Measurements from ENCODE around the gene CEP41. TPM values are rescaled to one million over a fixed set of nuclear protein-coding genes. Genes with fewer than 3 reads are reported as not detected.

Gene CEP41
- total RNA-seq, 4 donors from 2014 or later, result 1.9 to 6.8 (median 3.2) TPM

GRCh38 chr7:130433301-130433700 is 7.5 kb downstream of the CEP41 start:
- Histone ChIP-seq H3K27me3 (no peaks in the 10 kb centered on the region), H3K27ac (peak overlapping the region in 1 of 4 donors; percentile 38), H3K9me3 (no peaks in the 10 kb centered on the region), H3K4me1 (peaks cover 0 to 34% (median 2%) of the 10 kb centered on the region in 3 donors), H3K4me3 (no peak overlapping the region), H3K36me3 (no peaks in the 10 kb centered on the region)
- no peak for TF ChIP-seq CTCF (IDR thresholded peaks at IDR 0.05)
- TF ChIP-seq POLR2A (IDR thresholded peaks at IDR 0.05), result no peak
- DNase-seq, result no peak
- intact Hi-C loops (cut with DNase I), result no loop called here
- WGBS, 2 donors, result 100% methylated on average over 1 of the region's 1 CpG

DNA sequence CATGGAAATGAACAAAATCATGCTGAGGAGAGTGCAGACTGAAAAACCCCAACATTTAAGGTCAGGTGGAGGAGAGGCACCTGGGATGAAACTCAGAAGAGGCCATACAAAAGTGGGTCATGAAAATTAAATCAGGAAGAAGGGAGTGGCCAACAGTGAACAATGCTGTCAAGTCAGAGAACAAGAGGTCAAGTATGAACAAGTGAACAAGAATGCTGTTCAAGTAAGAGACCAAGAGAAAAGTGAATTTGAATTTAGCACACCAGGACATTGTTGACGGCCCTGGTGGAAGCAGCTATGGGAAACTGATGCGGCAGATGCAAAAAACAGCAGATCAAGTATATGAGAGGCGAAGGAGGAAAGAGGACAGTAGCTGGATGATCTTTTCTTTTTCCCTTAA is 7.9 kb downstream of the CEP41 start:
- Histone ChIP-seq H3K27me3 (no peaks in the 10 kb centered on the region), H3K27ac (peak overlapping the region in 1 of 4 donors; percentile 38)
- 72 to 75% methylated on average over 3 of the region's 3 CpGs for WGBS, 2 donors

DNA sequence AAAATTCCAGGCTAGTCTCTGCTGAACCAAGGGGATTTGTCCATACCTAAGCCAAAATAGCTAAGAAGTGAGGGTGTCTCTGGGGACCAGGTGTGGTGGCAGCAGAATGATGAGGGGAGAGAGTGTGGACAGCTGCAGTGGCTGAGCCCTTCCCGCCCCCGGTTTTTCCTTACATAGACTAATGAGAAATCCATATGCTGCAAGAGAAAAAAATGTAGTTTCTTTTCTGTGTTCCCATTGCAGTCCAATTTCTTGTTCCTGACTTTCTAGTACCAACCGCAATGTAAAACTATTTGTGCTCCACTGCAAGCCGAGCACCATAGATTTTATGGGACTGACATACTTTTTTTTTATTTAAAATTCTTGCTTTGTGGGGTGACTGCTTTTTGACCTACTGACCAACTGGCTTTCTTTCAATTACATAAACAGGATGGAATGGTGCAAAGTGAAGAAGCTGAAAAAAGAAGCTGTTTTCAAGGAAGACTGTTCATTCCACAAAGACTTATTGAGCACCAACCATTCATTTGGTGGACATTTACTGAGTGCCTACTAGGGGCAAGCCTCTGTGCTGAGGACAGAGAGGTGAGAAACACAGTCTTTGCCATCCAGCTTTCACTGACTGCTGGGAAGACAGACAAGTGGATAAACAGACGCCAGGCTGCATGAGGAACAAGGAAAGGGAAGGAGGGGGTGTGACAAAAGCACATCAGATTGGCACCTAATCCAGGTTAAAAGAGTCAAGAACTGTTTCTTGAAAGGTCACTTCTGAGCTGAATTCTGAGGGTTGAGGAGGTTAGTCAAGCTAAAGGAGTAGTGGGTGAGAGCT is 9.8 kb downstream of the CEP41 start:
- no peak for DNase-seq
- Histone ChIP-seq H3K27me3 (no peaks in the 10 kb centered on the region), H3K4me1 (peaks cover 0 to 34% (median 2%) of the 10 kb centered on the region in 3 donors), H3K27ac (peak overlapping the region in 1 of 4 donors; percentile 12), H3K9me3 (no peaks in the 10 kb centered on the region), H3K4me3 (no peak overlapping the region), H3K36me3 (no peaks in the 10 kb centered on the region)
- intact Hi-C loops (cut with DNase I), result no loop called here
- WGBS, 2 donors, result 36 to 62% methylated on average over 5 of the region's 5 CpGs
- no peak for TF ChIP-seq CTCF (IDR thresholded peaks at IDR 0.05)
- no peak for TF ChIP-seq POLR2A (IDR thresholded peaks at IDR 0.05)

More for the DNA sequence above, 7.9 kb downstream of the CEP41 start:
- Histone ChIP-seq H3K9me3 (no peaks in the 10 kb centered on the region), H3K4me1 (peaks cover 0 to 34% (median 2%) of the 10 kb centered on the region in 3 donors), H3K4me3 (no peak overlapping the region), H3K36me3 (no peaks in the 10 kb centered on the region)
- TF ChIP-seq POLR2A (IDR thresholded peaks at IDR 0.05), result no peak
- TF ChIP-seq CTCF (IDR thresholded peaks at IDR 0.05), result no peak
- intact Hi-C loops (cut with DNase I), result no loop called here
- no peak for DNase-seq

DNA sequence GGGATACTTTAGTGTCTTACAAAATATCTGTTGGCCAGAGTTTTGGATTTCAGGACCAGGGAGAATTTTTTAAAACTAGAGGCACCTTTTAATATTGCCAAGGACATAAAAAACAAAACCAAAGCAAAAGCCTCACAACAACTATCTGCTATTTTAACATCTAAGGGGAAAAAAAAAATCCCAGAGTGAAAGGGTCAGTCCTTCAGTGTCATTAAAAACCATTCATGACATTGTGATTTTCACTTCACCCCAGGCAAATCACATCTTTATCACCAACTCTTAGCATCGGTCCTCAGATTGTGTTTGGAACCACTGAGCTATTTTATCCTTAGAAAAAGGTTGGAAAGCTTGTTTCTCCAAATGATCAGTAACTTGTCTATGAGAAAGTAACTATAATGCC is 10.7 kb downstream of the CEP41 start:
- H3K4me3 ChIP-seq, result no peak overlapping the region
- intact Hi-C loops (cut with DNase I), result no loop called here
- TF ChIP-seq CTCF (IDR thresholded peaks at IDR 0.05), result no peak
- no peak for TF ChIP-seq POLR2A (IDR thresholded peaks at IDR 0.05)
- H3K9me3 ChIP-seq, result no peaks in the 10 kb centered on the region
- H3K27ac ChIP-seq, result no peak overlapping the region
- DNase-seq, result no peak
- 56 to 64% methylated on average over 1 of the region's 1 CpG for WGBS, 2 donors
- no peaks in the 10 kb centered on the region for H3K36me3 ChIP-seq
- no peaks in the 10 kb centered on the region for H3K27me3 ChIP-seq
- H3K4me1 ChIP-seq, result peaks cover 0 to 34% (median 2%) of the 10 kb centered on the region in 3 donors

- Histone ChIP-seq H3K4me1 (peaks cover 0 to 34% (median 2%) of the 10 kb centered on the region in 3 donors), H3K27me3 (no peaks in the 10 kb centered on the region), H3K36me3 (no peaks in the 10 kb centered on the region), H3K4me3 (no peak overlapping the region), H3K27ac (no peak overlapping the region), H3K9me3 (no peaks in the 10 kb centered on the region)
- DNase-seq, result no peak
- 88 to 98% methylated on average over 3 to 4 of the region's 4 CpGs for WGBS, 2 donors
- TF ChIP-seq CTCF (IDR thresholded peaks at IDR 0.05) (no peak), POLR2A (IDR thresholded peaks at IDR 0.05) (no peak)
- intact Hi-C loops (cut with DNase I), result no loop called here
Observed at GRCh38 chr7:130429019-130429418, 11.8 kb downstream of the CEP41 start.
